ENCODE measurements around the gene CSRNP3. TPM values are rescaled to one million over a fixed set of nuclear protein-coding genes. Genes with fewer than 3 reads are reported as not detected.

The CSRNP3 gene
- total and polyA plus RNA-seq, 4 donors: 0.18 to 2.2 (median 2.0) TPM

DNA sequence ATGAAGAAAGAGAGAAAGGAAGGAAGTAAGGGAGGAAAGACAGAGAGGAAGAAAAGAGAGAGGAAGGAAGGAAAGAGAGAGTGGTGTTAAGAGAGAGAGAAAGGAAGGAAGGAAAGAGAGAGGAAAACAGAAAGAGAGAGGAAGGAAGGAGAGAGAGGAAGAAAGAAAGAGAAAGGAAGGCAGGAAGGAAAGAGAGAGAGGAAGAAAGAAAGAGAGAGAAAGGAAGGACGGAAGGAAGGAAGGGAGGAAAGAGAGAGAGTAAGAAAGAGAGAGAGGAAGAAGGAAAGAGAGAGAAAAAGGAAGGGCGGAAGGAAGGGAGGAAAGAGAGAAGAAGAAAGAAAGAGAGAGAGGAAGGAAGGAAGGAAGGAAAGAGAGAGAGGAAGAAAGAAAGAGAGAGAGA, 197.1 kb downstream of the CSRNP3 start:
- H3K27ac ChIP-seq (ENCODE audit: low read depth in 1 of 2, low read length in 2 of 2): no peak overlapping the region
- WGBS: 98% methylated on average over 2 of the region's 2 CpGs
- H3K36me3 ChIP-seq (ENCODE audit: control insufficient read depth in 4 of 4, insufficient read depth in 3 of 4, low read depth in 1 of 4, low read length in 3 of 4): no peaks in the 10 kb centered on the region
- no peaks in the 10 kb centered on the region for H3K27me3 ChIP-seq (ENCODE audit: control insufficient read depth in 4 of 4, insufficient read depth in 4 of 4, low read length in 3 of 4)
- no peak overlapping the region for H3K4me3 ChIP-seq (ENCODE audit: low read depth in 1 of 3, low read length in 3 of 3)
- TF ChIP-seq NR2F2 (IDR thresholded peaks at IDR 0.05): no peak
- no peak for TF ChIP-seq SP1 (IDR thresholded peaks at IDR 0.05)
- H3K4me1 ChIP-seq (ENCODE audit: control insufficient read depth in 4 of 4, insufficient read depth in 4 of 4, low read length in 3 of 4): peaks cover 0 to 2% (median 0%) of the 10 kb centered on the region in 4 donors
- no peak overlapping the region for H3K9ac ChIP-seq (ENCODE audit: low read depth in 1 of 2, low read length in 2 of 2)
- no peaks in the 10 kb centered on the region for H3K9me3 ChIP-seq (ENCODE audit: control insufficient read depth in 4 of 4, low read length in 3 of 4)
- DNase-seq (ENCODE audit: low spot score): no peak

DNA sequence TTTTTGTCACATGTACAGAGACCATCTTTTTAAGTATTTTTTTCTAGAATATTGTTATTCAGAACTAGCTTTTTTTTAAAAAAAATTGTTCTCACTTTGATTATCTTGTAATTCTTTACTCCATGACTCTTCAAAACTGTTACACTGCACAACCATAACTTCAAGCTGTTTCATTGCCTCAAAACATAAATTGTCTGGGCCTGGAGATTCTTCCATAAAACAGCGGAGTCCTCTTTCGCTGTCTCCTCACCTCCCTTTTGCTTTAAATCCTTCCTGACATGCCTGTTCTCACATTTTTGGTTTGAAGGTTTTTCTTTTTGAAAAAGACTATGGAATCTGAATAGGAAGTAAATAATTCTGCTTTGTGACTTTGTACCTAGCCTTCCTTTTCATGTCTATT, 197.9 kb downstream of the CSRNP3 start:
- no peak overlapping the region for H3K4me3 ChIP-seq (ENCODE audit: low read depth in 1 of 3, low read length in 3 of 3)
- no peaks in the 10 kb centered on the region for H3K36me3 ChIP-seq (ENCODE audit: control insufficient read depth in 4 of 4, insufficient read depth in 3 of 4, low read depth in 1 of 4, low read length in 3 of 4)
- no peak overlapping the region for H3K27ac ChIP-seq (ENCODE audit: low read depth in 1 of 2, low read length in 2 of 2)
- no peak for TF ChIP-seq TAF1 (conservative IDR thresholded peaks at IDR 0.05)
- TF ChIP-seq RXRA (IDR thresholded peaks at IDR 0.05): no peak
- no peak for TF ChIP-seq SP1 (IDR thresholded peaks at IDR 0.05)
- no peak for TF ChIP-seq HNF4A (conservative IDR thresholded peaks at IDR 0.05)
- no peak for TF ChIP-seq HNF4G (IDR thresholded peaks at IDR 0.05)
- no peak for TF ChIP-seq GABPA (IDR thresholded peaks at IDR 0.05 in 1 of 2, conservative IDR thresholded peaks at IDR 0.05 in 1 of 2)
- no peak for TF ChIP-seq RAD21 (IDR thresholded peaks at IDR 0.05)
- no peaks in the 10 kb centered on the region for H3K27me3 ChIP-seq (ENCODE audit: control insufficient read depth in 4 of 4, insufficient read depth in 4 of 4, low read length in 3 of 4)
- no peak for DNase-seq (ENCODE audit: low spot score)
- no peaks in the 10 kb centered on the region for H3K9me3 ChIP-seq (ENCODE audit: control insufficient read depth in 4 of 4, low read length in 3 of 4)
- no peak overlapping the region for H3K9ac ChIP-seq (ENCODE audit: low read depth in 1 of 2, low read length in 2 of 2)
- 49% methylated on average over 2 of the region's 2 CpGs for WGBS
- peaks cover 0 to 2% (median 0%) of the 10 kb centered on the region in 4 donors for H3K4me1 ChIP-seq (ENCODE audit: control insufficient read depth in 4 of 4, insufficient read depth in 4 of 4, low read length in 3 of 4)

DNA sequence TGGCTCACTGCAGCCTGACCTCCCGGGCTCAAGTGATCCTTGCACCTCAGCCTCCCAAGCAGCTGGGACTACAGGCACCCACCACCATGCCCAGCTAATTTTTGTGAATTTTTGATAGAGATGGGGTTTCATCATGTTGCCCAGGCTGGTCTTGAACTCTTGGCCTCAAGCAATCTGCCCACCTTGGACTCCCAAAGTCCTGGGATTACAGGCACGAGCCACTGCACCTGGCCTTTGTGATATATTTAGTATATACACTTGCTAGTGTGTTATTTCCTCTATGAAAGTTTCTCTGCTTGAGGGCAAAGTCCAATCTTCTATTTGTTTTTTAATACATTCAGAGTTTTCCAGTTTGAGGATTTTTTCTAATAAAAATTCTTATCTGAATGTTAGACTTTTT, 205.3 kb downstream of the CSRNP3 start:
- 65% methylated on average over 2 of the region's 2 CpGs for WGBS
- DNase-seq (ENCODE audit: low spot score): no peak
- no peak for TF ChIP-seq RXRA (IDR thresholded peaks at IDR 0.05)
- TF ChIP-seq, protein P1, sequence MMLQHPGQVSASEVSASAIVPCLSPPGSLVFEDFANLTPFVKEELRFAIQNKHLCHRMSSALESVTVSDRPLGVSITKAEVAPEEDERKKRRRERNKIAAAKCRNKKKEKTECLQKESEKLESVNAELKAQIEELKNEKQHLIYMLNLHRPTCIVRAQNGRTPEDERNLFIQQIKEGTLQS (IDR thresholded peaks at IDR 0.05): no peak
- TF ChIP-seq HNF4G (IDR thresholded peaks at IDR 0.05): no peak
- TF ChIP-seq EGR1 (IDR thresholded peaks at IDR 0.05; ENCODE audit: low read depth in 2 of 2): no peak
- TF ChIP-seq, protein P2, sequence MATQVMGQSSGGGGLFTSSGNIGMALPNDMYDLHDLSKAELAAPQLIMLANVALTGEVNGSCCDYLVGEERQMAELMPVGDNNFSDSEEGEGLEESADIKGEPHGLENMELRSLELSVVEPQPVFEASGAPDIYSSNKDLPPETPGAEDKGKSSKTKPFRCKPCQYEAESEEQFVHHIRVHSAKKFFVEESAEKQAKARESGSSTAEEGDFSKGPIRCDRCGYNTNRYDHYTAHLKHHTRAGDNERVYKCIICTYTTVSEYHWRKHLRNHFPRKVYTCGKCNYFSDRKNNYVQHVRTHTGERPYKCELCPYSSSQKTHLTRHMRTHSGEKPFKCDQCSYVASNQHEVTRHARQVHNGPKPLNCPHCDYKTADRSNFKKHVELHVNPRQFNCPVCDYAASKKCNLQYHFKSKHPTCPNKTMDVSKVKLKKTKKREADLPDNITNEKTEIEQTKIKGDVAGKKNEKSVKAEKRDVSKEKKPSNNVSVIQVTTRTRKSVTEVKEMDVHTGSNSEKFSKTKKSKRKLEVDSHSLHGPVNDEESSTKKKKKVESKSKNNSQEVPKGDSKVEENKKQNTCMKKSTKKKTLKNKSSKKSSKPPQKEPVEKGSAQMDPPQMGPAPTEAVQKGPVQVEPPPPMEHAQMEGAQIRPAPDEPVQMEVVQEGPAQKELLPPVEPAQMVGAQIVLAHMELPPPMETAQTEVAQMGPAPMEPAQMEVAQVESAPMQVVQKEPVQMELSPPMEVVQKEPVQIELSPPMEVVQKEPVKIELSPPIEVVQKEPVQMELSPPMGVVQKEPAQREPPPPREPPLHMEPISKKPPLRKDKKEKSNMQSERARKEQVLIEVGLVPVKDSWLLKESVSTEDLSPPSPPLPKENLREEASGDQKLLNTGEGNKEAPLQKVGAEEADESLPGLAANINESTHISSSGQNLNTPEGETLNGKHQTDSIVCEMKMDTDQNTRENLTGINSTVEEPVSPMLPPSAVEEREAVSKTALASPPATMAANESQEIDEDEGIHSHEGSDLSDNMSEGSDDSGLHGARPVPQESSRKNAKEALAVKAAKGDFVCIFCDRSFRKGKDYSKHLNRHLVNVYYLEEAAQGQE (IDR thresholded peaks at IDR 0.05): no peak
- no peak for TF ChIP-seq FOXA1 (IDR thresholded peaks at IDR 0.05)
- TF ChIP-seq, protein P3, sequence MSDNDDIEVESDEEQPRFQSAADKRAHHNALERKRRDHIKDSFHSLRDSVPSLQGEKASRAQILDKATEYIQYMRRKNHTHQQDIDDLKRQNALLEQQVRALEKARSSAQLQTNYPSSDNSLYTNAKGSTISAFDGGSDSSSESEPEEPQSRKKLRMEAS (IDR thresholded peaks at IDR 0.05): no peak
- no peak for TF ChIP-seq GABPA (IDR thresholded peaks at IDR 0.05 in 1 of 2, conservative IDR thresholded peaks at IDR 0.05 in 1 of 2)
- TF ChIP-seq, protein P4, sequence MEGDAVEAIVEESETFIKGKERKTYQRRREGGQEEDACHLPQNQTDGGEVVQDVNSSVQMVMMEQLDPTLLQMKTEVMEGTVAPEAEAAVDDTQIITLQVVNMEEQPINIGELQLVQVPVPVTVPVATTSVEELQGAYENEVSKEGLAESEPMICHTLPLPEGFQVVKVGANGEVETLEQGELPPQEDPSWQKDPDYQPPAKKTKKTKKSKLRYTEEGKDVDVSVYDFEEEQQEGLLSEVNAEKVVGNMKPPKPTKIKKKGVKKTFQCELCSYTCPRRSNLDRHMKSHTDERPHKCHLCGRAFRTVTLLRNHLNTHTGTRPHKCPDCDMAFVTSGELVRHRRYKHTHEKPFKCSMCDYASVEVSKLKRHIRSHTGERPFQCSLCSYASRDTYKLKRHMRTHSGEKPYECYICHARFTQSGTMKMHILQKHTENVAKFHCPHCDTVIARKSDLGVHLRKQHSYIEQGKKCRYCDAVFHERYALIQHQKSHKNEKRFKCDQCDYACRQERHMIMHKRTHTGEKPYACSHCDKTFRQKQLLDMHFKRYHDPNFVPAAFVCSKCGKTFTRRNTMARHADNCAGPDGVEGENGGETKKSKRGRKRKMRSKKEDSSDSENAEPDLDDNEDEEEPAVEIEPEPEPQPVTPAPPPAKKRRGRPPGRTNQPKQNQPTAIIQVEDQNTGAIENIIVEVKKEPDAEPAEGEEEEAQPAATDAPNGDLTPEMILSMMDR (IDR thresholded peaks at IDR 0.05; ENCODE audit: low read depth, low read length, missing input control): no peak
- TF ChIP-seq YY1 (IDR thresholded peaks at IDR 0.05): no peak
- TF ChIP-seq RAD21 (IDR thresholded peaks at IDR 0.05): no peak
- TF ChIP-seq, protein P5, sequence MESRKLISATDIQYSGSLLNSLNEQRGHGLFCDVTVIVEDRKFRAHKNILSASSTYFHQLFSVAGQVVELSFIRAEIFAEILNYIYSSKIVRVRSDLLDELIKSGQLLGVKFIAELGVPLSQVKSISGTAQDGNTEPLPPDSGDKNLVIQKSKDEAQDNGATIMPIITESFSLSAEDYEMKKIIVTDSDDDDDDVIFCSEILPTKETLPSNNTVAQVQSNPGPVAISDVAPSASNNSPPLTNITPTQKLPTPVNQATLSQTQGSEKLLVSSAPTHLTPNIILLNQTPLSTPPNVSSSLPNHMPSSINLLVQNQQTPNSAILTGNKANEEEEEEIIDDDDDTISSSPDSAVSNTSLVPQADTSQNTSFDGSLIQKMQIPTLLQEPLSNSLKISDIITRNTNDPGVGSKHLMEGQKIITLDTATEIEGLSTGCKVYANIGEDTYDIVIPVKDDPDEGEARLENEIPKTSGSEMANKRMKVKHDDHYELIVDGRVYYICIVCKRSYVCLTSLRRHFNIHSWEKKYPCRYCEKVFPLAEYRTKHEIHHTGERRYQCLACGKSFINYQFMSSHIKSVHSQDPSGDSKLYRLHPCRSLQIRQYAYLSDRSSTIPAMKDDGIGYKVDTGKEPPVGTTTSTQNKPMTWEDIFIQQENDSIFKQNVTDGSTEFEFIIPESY (IDR thresholded peaks at IDR 0.05): no peak
- no peak for TF ChIP-seq SP1 (IDR thresholded peaks at IDR 0.05)
- no peak for TF ChIP-seq JUND (IDR thresholded peaks at IDR 0.05)
- no peak for TF ChIP-seq TAF1 (conservative IDR thresholded peaks at IDR 0.05)
- no peak for TF ChIP-seq HNF4A (conservative IDR thresholded peaks at IDR 0.05)
- TF ChIP-seq NR2F2 (IDR thresholded peaks at IDR 0.05): no peak
- no peak overlapping the region for H3K4me3 ChIP-seq (ENCODE audit: low read depth in 1 of 3, low read length in 3 of 3)
- H3K27me3 ChIP-seq (ENCODE audit: control insufficient read depth in 4 of 4, insufficient read depth in 4 of 4, low read length in 3 of 4): no peaks in the 10 kb centered on the region
- no peaks in the 10 kb centered on the region for H3K4me1 ChIP-seq (ENCODE audit: control insufficient read depth in 4 of 4, insufficient read depth in 4 of 4, low read length in 3 of 4)
- H3K36me3 ChIP-seq (ENCODE audit: control insufficient read depth in 4 of 4, insufficient read depth in 3 of 4, low read depth in 1 of 4, low read length in 3 of 4): peaks cover 0 to 14% (median 5%) of the 10 kb centered on the region in 4 donors
- H3K27ac ChIP-seq (ENCODE audit: low read depth in 1 of 2, low read length in 2 of 2): no peak overlapping the region
- H3K9me3 ChIP-seq (ENCODE audit: control insufficient read depth in 4 of 4, low read length in 3 of 4): no peaks in the 10 kb centered on the region
- H3K9ac ChIP-seq (ENCODE audit: low read depth in 1 of 2, low read length in 2 of 2): no peak overlapping the region

All from liver (tissue), 9 donors.